HG03442 (cell line): Measurements from ENCODE around the gene RHOBTB3.
A peak's percentile ranks its signal among the peaks of the same experiment; 100 is the strongest.
"Not testable (repeated sequence)": the region's sequence is repeated elsewhere in the genome, so short reads cannot be mapped to it uniquely, and the experiment has no call there.

Source experiments
- ATAC-seq: cut with Tn5 transposase; IDR thresholded peaks from one replicate; pipeline ENCODE4 v1.9.1; 2021; ENCODE audit warnings: mild to moderate bottlenecking, moderate library complexity; ENCODE audit not compliant: unreplicated experiment

RHOBTB3 gene

GRCh38 chr5:95730730-95731570 is at the start of gene RHOBTB3:
TSS of gene RHOBTB3 (plus strand) at chr5:95731336. CDS start at chr5:95731683, 347 bp downstream.
- peak; percentile 33 for ATAC-seq

DNA sequence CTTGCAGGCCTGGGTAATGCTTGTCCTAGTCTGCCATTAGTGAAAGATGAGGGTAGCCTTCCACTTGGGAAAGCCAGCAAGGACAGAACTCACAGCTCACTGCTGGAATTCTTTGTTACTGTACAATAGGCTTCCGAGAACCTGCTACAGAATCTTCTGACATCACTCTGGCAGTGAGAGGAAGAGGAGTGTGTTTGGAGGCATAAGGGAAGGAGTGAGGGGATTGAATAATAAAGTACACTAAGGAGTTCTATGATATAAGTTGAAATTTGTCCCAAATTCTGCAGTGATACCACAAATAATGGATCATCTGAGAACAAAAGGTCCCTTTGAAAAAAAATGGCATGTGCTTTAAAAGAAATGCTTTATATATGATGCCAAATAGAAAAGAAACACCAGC is 48.2 kb upstream of the RHOBTB3 start, which contains the start of gene SPATA9:
Gene SPATA9 (minus strand): TSS at position 101 of the 400 bp plus-strand sequence. CDS start 137 bp downstream, outside the sequence.
- no peak for ATAC-seq

GRCh38 chr5:95684361-95684760 is 46.8 kb upstream of the RHOBTB3 start:
- no peak for ATAC-seq

- no peak for ATAC-seq
These were observed 44.5 kb upstream of the RHOBTB3 start for GRCh38 chr5:95686651-95687050.

DNA sequence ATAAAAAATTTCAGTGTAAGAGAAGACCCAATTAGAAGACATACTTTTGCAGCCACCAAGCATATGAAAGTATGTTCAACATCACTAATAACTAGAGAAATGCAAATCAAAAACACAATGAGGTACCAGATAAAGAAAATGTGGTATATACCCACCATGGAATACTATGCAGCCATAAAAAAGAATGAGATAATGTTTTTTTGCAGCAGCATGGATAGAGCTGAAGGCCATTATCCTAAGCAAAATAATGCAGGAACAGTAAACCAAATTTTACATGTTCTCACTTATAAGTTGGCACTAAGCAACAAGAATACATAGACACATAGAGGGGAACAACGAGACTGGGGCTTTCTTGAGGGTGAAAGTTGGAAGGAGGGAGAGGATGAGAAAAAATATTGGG is 41.5 kb upstream of the RHOBTB3 start:
- ATAC-seq, result no peak

- no peak for ATAC-seq
These were observed 40.8 kb upstream of the RHOBTB3 start for GRCh38 chr5:95690333-95690732.

- no peak for ATAC-seq
These were observed 33.1 kb upstream of the RHOBTB3 start for GRCh38 chr5:95697781-95698681.

DNA sequence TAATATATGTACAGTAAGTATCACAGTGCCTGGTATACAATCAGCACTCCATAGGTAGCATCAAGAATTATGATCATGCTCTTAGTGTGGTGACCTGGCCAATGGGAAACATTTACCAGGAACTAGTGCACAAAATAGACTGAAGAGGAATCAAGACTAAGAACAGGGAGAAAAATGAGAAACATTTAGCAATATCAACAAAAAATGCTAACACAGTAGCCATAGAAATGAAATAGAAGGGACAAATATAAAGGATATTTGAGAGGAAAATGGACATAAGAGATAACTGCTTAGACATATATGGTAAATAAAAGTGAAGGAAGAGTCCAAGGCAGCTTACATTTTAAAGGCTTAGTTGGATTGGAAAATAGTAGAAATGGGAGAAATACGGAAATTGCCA is 31.8 kb upstream of the RHOBTB3 start:
- ATAC-seq, result no peak

DNA sequence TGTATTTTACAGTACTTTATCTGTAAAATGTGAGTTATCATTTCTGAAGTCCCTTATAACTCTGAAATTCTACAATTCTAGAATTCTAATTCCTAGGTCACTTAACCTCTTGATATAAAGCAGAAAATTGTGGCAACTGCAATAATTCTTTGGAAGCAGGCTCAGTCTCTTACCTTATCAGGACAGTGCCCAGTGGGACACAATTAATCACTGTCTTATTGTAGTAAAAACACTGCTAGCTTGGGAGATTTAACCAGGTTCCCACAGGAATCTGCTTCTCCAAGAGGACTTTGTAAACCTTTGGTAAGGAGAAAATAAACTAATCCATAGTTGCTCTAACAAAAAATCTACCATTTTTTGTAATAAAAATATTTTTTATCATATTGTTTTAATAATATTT is 30.1 kb upstream of the RHOBTB3 start:
- ATAC-seq, result no peak

DNA sequence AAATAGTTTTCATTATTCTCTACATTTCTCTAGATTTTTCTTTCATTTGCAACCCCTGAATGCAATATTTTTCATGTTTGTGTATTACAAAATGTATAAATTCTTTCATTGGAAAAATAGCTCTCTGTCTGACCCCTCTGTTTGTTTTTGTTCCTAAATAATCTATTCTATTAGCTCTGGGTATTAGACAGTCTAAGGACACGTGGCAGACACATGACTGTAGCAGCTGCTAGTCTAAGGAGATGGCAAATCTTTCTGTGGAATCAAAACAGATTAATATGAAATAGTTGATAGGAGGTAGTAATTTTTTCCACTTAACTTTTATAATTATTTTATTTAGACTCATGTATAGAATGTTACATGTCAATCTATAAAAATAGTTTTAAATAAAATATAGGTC is 27.0 kb upstream of the RHOBTB3 start:
- no peak for ATAC-seq

GRCh38 chr5:95706196-95706595 is 24.9 kb upstream of the RHOBTB3 start:
- not testable (repeated sequence) for ATAC-seq

DNA sequence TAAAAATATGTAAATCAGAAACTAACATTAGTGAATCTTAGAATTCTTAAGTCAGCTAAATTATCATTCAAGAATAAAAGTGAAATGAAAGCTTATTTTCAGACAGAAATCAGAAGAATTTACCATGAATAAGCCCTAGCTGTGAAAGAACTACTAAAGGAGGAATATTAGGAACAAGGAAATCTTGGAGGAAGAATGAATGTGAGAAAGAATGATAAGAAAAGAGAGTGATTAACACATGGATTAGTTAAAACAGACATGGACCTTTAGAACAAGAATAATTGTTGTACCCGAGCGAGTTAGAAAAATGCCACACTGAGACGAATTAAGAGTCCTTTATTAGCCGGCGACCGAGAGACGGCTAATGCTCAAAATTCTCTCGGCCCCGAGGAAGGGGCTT is 24.1 kb upstream of the RHOBTB3 start:
- ATAC-seq, result no peak

DNA sequence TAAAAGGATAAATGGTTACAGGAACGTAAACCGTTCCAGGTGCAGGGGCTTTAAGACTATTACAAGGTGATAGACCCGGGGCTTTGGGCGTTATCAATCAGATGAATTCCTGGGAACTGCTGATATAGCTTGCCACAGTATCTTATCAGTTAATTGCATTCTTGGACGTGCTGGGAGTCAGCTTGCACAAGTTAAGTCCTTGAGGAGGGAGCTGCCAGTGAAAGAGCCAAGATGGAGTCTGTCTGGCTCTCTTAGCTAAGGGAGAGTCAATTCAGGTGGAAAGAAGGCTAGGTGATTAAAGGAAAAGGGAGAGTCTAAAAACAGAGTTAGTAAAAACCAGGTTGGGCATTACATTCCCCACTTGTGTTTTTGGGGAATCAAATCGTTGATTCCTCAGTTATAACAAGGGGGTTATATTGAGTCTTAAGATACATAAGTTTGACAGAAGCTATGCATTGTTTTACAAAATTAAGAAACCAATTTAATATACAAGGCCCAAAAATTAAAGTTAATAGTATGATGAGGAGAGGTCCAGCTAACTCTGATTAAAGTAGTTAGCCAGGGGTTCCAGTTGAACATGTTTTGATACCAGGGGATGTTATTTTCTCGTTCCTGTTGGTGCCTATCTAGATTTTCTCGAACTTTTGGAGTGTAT is 23.5 kb upstream of the RHOBTB3 start:
- ATAC-seq, result not testable (repeated sequence)

DNA sequence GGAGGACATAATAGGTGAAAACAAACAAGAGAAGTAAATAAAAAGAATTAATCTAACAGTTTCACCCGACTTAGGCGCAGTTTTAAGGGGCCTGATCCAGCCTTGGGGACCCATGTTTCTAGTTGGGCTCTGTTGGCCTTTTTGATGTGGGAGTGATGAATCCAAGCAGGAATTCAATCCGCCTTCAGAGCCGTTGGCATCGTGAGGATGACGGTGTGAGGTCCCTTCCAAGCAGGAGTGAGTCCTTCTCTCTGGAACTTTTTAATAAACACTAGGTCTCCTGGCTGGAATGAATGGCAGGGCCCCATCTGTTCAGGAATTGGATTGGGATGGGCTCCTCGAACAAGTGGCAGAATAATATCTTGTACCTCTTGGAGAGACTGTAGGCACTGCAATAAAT is 22.3 kb upstream of the RHOBTB3 start:
- ATAC-seq, result no peak

- ATAC-seq, result no peak
These were observed 21.0 kb upstream of the RHOBTB3 start for GRCh38 chr5:95709967-95710650.

DNA sequence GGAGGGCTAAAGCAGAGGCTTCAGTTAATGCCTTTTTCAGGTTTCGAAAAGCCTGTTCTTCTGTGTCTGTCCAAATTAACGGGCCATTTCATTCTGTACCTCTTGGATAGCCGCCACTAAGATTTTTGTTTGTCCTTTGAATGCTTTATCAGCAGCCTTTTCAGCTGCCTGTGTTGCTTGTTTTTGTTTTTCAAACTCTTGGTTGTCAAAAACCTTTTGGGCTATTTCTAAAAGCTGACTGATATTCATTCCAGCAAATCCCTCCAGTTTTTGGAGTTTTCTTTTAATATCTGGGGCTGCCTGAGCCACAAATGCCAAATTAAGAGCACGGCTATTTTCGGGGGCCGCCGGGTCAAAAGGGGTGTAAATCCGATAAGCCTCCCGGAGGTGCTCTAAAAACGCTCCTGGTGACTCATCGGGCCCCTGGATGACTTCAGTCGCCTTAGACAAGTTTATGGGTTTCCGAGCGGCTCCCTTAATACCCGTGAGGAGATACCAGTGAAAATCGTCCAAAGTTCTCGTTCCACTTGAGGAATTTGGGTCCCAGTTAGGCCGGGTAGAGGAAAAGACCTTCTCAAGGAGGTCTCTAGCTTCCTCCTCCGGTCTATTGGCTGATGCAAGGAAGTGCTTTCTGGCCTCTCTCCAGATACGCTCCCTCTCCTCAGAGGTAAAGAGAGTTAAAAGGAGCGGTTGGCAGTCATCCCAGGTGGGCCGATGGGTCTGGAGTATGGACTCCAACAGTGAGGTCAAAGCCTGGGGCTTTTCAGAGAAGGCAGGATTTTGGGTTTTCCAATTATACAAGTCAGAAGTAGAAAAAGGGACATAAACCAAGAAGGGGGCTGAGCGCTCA is 20.3 kb upstream of the RHOBTB3 start:
- not testable (repeated sequence) for ATAC-seq

GRCh38 chr5:95711501-95712346 is 19.4 kb upstream of the RHOBTB3 start:
- ATAC-seq, result no peak

- no peak for ATAC-seq
These were observed 18.7 kb upstream of the RHOBTB3 start for GRCh38 chr5:95712347-95712958.
